WTC11 (cell line): ENCODE data around the gene MDH1. TPM values are rescaled to one million over a fixed set of nuclear protein-coding genes. Genes with fewer than 3 reads are reported as not detected.

Source experiments
- ATAC-seq: fragments of 200-7000 bp; cut with Tn5 transposase; 2 replicates; pipeline ENCODE4 v1.10.0; 2021; ENCODE audit warnings: mild to moderate bottlenecking, moderate library complexity
- CTCF ChIA-PET: fragments of 300-600 bp; sonication (Branson Sonifier 250); formaldehyde crosslinking; loops from one replicate; lab custom pipeline; 2021; ENCODE audit warnings: antibody characterized with exemption; lab: Charles Lee
- POLR2A ChIA-PET: fragments of 350-600 bp; sonication (Branson Sonifier 250); formaldehyde crosslinking; loops from one replicate; lab custom pipeline; 2021; ENCODE audit warnings: antibody characterized with exemption; lab: Charles Lee
- DNase-seq: peaks from one replicate; pipeline ENCODE4 v3.0.0; 2021; ENCODE audit warnings: low spot score
- H3K27ac Mint-ChIP-seq: 2 replicates; pipeline ENCODE4 v1.8.0; 2021; ENCODE audit warnings: mixed read lengths
- H3K27me3 Mint-ChIP-seq: 2 replicates; pipeline ENCODE4 v1.8.0; 2021; ENCODE audit warnings: low read depth, mild to moderate bottlenecking, moderate library complexity, mixed read lengths
- H3K36me3 Mint-ChIP-seq: 2 replicates; pipeline ENCODE4 v1.8.0; 2021; ENCODE audit warnings: mixed read lengths
- H3K4me1 Mint-ChIP-seq: 2 replicates; pipeline ENCODE4 v1.8.0; 2022; ENCODE audit warnings: mixed read lengths
- H3K4me3 Mint-ChIP-seq: 2 replicates; pipeline ENCODE4 v1.8.0; 2021; ENCODE audit warnings: mild to moderate bottlenecking, moderate library complexity, mixed read lengths
- H3K9me3 Mint-ChIP-seq: 2 replicates; pipeline ENCODE4 v1.8.0; 2021; ENCODE audit warnings: mixed read lengths
- FOXK1 ChIP-seq: sonication (generic); formaldehyde crosslinking; IDR thresholded peaks from 2 replicates; pipeline ENCODE4 v1.8.0; 2022; ENCODE audit warnings: mild to moderate bottlenecking, moderate library complexity, missing genetic modification reagents
- FOXP1 ChIP-seq: sonication (generic); formaldehyde crosslinking; IDR thresholded peaks from 2 replicates; pipeline ENCODE4 v1.8.0; 2022; ENCODE audit warnings: missing genetic modification reagents, mild to moderate bottlenecking, moderate library complexity, borderline replicate concordance
- GABPB1 ChIP-seq: sonication (generic); formaldehyde crosslinking; IDR thresholded peaks from 2 replicates; pipeline ENCODE4 v1.8.1; 2023; ENCODE audit warnings: mild to moderate bottlenecking, missing genetic modification reagents
- GRHL2 ChIP-seq: fragments of 250-450 bp; sonication (Bioruptor Pico); IDR thresholded peaks from 2 replicates; pipeline ENCODE4 v1.8.0; 2022; ENCODE audit warnings: mild to moderate bottlenecking, moderate library complexity; ENCODE audit not compliant: insufficient replicate concordance, severe bottlenecking
- JAZF1 ChIP-seq: fragments of 250-450 bp; sonication (Bioruptor Pico); IDR thresholded peaks from 2 replicates; pipeline ENCODE4 v1.9.0; 2021; ENCODE audit warnings: moderate library complexity, mild to moderate bottlenecking, inconsistent platforms
- KAT7 ChIP-seq: sonication (generic); formaldehyde crosslinking; IDR thresholded peaks from 2 replicates; pipeline ENCODE4 v1.8.1; 2023; ENCODE audit warnings: missing genetic modification reagents, mild to moderate bottlenecking, borderline replicate concordance
- NFE2L1 ChIP-seq: sonication (generic); formaldehyde crosslinking; IDR thresholded peaks from 2 replicates; pipeline ENCODE4 v1.8.1; 2023; ENCODE audit warnings: missing genetic modification reagents
- NR1H2 ChIP-seq: sonication (generic); formaldehyde crosslinking; IDR thresholded peaks from 2 replicates; pipeline ENCODE4 v1.9.0; 2021; ENCODE audit warnings: mild to moderate bottlenecking, moderate library complexity, missing genetic modification reagents
- SMAD4 ChIP-seq: sonication (generic); formaldehyde crosslinking; IDR thresholded peaks from 2 replicates; pipeline ENCODE4 v1.8.0; 2022; ENCODE audit warnings: mild to moderate bottlenecking, missing genetic modification reagents
- SOX15 ChIP-seq: fragments of 250-450 bp; sonication (Bioruptor Pico); IDR thresholded peaks from 2 replicates; pipeline ENCODE4 v1.9.0; 2021; ENCODE audit warnings: mild to moderate bottlenecking
- SP1 ChIP-seq: sonication (generic); formaldehyde crosslinking; conservative IDR thresholded peaks from 2 replicates; pipeline ENCODE4 v1.8.1; 2022; ENCODE audit warnings: missing genetic modification reagents
- TP53 ChIP-seq: sonication (generic); formaldehyde crosslinking; IDR thresholded peaks from 2 replicates; pipeline ENCODE4 v1.8.1; 2023; ENCODE audit warnings: mild to moderate bottlenecking, missing genetic modification reagents
- ZNF317 ChIP-seq: sonication (generic); formaldehyde crosslinking; IDR thresholded peaks from 2 replicates; pipeline ENCODE4 v1.8.1; 2023; ENCODE audit warnings: low read depth, mild to moderate bottlenecking, moderate library complexity, missing genetic modification reagents, borderline replicate concordance
- ZNF416 ChIP-seq: fragments of 250-450 bp; sonication (Bioruptor Pico); IDR thresholded peaks from 2 replicates; pipeline ENCODE4 v1.9.0; 2021; ENCODE audit warnings: mild to moderate bottlenecking, inconsistent platforms
- total RNA-seq: library from RNA; stranded (reverse); gene quantifications from 3 replicates; pipeline ENCODE4 v1.2.3, GENCODE V29; 2021
- TF ChIP-seq, protein P1 (sequence below): fragments of 250-450 bp; sonication (Bioruptor Pico); IDR thresholded peaks from 2 replicates; pipeline ENCODE4 v1.9.0; 2021; ENCODE audit warnings: moderate library complexity, mild to moderate bottlenecking, inconsistent platforms, borderline replicate concordance
- TF ChIP-seq, protein P2 (sequence below): fragments of 250-450 bp; sonication (Bioruptor Pico); IDR thresholded peaks from 2 replicates; pipeline ENCODE4 v1.9.0; 2021; ENCODE audit warnings: mild to moderate bottlenecking
- TF ChIP-seq, protein P3 (sequence below): sonication (generic); formaldehyde crosslinking; IDR thresholded peaks from 2 replicates; pipeline ENCODE4 v1.8.0; 2023; ENCODE audit warnings: mild to moderate bottlenecking, missing genetic modification reagents
- TF ChIP-seq, protein P4 (sequence below): fragments of 250-450 bp; sonication (Bioruptor Pico); IDR thresholded peaks from 2 replicates; pipeline ENCODE4 v2.1.2; 2022; ENCODE audit warnings: mild to moderate bottlenecking, moderate library complexity
- TF ChIP-seq, protein P5 (sequence below): fragments of 250-450 bp; sonication (Bioruptor Pico); IDR thresholded peaks from 2 replicates; pipeline ENCODE4 v1.9.0; 2021; ENCODE audit warnings: mild to moderate bottlenecking
- TF ChIP-seq, protein P6 (sequence below): sonication (generic); formaldehyde crosslinking; IDR thresholded peaks from 2 replicates; pipeline ENCODE4 v1.8.0; 2022; ENCODE audit warnings: mild to moderate bottlenecking, missing genetic modification reagents
- TF ChIP-seq, protein P7 (sequence below): sonication (generic); formaldehyde crosslinking; IDR thresholded peaks from 2 replicates; pipeline ENCODE4 v1.8.0; 2022; ENCODE audit warnings: mild to moderate bottlenecking, missing genetic modification reagents
- TF ChIP-seq, protein P8 (sequence below): sonication (generic); formaldehyde crosslinking; IDR thresholded peaks from 2 replicates; pipeline ENCODE4 v1.8.1; 2022; ENCODE audit warnings: mild to moderate bottlenecking, moderate library complexity, missing genetic modification reagents

Gene MDH1
- total RNA-seq, 1 experiment from 2014 or later: 259 TPM

DNA sequence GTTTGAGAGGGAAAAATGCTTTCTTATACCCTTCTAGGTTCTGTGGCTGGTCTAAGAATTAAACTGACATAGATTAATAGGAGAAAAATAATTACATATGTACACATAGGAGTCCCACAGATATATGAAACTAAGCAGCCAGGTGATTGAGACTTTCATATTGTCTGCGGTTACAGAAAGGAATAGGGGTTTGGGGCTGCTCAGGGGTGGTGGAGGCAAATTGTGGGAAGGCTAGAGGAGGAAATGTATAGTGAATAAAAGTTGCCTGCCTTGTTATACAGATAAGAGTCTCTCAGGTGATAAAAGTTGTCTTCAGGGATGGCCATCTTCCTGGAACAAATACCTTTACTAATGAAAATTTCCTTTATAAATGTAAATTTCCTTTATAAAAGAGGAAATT is 28.6 kb downstream of the MDH1 start:
- ChIA-PET POLR2A (no interaction called here), CTCF (no interaction called here)
- Mint-ChIP-seq H3K27ac (peak overlapping the region; percentile 90), H3K27me3 (peaks cover 6% of the 10 kb centered on the region; the same call in 1 of the 2 replicates), H3K4me1 (peaks cover 70% of the 10 kb centered on the region), H3K4me3 (0 out of 2 replicates have a peak overlapping the region, but pooled peaks have one; percentile 2), H3K36me3 (peaks cover 34% of the 10 kb centered on the region), H3K9me3 (peaks cover 27% of the 10 kb centered on the region)
- no peak for DNase-seq
- ATAC-seq: no peak
- TF ChIP-seq KAT7: no peak
- TF ChIP-seq, protein P1, sequence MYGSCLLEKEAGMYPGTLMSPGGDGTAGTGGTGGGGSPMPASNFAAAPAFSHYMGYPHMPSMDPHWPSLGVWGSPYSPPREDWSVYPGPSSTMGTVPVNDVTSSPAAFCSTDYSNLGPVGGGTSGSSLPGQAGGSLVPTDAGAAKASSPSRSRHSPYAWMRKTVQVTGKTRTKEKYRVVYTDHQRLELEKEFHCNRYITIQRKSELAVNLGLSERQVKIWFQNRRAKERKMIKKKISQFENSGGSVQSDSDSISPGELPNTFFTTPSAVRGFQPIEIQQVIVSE (CRISPR knock-in tag): no peak
- TF ChIP-seq, protein P2, sequence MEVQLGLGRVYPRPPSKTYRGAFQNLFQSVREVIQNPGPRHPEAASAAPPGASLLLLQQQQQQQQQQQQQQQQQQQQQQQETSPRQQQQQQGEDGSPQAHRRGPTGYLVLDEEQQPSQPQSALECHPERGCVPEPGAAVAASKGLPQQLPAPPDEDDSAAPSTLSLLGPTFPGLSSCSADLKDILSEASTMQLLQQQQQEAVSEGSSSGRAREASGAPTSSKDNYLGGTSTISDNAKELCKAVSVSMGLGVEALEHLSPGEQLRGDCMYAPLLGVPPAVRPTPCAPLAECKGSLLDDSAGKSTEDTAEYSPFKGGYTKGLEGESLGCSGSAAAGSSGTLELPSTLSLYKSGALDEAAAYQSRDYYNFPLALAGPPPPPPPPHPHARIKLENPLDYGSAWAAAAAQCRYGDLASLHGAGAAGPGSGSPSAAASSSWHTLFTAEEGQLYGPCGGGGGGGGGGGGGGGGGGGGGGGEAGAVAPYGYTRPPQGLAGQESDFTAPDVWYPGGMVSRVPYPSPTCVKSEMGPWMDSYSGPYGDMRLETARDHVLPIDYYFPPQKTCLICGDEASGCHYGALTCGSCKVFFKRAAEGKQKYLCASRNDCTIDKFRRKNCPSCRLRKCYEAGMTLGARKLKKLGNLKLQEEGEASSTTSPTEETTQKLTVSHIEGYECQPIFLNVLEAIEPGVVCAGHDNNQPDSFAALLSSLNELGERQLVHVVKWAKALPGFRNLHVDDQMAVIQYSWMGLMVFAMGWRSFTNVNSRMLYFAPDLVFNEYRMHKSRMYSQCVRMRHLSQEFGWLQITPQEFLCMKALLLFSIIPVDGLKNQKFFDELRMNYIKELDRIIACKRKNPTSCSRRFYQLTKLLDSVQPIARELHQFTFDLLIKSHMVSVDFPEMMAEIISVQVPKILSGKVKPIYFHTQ: no peak
- no peak for TF ChIP-seq NR1H2 (CRISPR knock-in tag)
- TF ChIP-seq GABPB1: no peak
- TF ChIP-seq NFE2L1: no peak
- TF ChIP-seq, protein P3, sequence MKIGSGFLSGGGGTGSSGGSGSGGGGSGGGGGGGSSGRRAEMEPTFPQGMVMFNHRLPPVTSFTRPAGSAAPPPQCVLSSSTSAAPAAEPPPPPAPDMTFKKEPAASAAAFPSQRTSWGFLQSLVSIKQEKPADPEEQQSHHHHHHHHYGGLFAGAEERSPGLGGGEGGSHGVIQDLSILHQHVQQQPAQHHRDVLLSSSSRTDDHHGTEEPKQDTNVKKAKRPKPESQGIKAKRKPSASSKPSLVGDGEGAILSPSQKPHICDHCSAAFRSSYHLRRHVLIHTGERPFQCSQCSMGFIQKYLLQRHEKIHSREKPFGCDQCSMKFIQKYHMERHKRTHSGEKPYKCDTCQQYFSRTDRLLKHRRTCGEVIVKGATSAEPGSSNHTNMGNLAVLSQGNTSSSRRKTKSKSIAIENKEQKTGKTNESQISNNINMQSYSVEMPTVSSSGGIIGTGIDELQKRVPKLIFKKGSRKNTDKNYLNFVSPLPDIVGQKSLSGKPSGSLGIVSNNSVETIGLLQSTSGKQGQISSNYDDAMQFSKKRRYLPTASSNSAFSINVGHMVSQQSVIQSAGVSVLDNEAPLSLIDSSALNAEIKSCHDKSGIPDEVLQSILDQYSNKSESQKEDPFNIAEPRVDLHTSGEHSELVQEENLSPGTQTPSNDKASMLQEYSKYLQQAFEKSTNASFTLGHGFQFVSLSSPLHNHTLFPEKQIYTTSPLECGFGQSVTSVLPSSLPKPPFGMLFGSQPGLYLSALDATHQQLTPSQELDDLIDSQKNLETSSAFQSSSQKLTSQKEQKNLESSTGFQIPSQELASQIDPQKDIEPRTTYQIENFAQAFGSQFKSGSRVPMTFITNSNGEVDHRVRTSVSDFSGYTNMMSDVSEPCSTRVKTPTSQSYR (CRISPR knock-in tag): no peak
- no peak for TF ChIP-seq SMAD4
- TF ChIP-seq JAZF1 (CRISPR knock-in tag): no peak
- no peak for TF ChIP-seq FOXP1
- TF ChIP-seq, protein P4, sequence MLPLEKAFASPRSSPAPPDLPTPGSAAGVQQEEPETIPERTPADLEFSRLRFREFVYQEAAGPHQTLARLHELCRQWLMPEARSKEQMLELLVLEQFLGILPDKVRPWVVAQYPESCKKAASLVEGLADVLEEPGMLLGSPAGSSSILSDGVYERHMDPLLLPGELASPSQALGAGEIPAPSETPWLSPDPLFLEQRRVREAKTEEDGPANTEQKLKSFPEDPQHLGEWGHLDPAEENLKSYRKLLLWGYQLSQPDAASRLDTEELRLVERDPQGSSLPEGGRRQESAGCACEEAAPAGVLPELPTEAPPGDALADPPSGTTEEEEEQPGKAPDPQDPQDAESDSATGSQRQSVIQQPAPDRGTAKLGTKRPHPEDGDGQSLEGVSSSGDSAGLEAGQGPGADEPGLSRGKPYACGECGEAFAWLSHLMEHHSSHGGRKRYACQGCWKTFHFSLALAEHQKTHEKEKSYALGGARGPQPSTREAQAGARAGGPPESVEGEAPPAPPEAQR (CRISPR knock-in tag): no peak
- no peak for TF ChIP-seq ZNF317
- TF ChIP-seq, protein P5, sequence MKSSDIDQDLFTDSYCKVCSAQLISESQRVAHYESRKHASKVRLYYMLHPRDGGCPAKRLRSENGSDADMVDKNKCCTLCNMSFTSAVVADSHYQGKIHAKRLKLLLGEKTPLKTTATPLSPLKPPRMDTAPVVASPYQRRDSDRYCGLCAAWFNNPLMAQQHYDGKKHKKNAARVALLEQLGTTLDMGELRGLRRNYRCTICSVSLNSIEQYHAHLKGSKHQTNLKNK: no peak

DNA sequence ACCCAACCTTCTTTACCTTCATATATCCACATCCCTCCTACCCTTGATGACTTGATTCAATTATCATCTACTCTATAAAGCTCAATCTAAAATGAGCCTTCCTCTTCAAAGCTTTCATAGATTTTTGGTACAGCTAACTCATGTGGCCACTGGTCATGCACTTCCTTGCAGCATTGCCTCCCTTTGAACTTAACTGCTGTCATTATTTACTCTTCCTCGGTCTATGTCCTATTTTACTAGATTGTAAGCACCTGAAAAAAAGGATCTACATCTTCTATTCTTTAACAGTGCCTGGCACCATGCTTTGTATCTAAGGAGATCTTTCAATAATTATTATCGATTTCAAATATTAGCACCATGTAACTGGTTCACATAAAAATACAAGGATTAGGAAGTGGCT is 30.6 kb downstream of the MDH1 start:
- Mint-ChIP-seq H3K27me3 (peaks cover 10% of the 10 kb centered on the region; the same call in 1 of the 2 replicates), H3K27ac (peak overlapping the region; percentile 55; the same call in 1 of the 2 replicates), H3K4me1 (peaks cover 51% of the 10 kb centered on the region), H3K4me3 (no peak overlapping the region), H3K9me3 (peaks cover 26% of the 10 kb centered on the region), H3K36me3 (peaks cover 32% of the 10 kb centered on the region)
- ChIA-PET CTCF (interaction anchor here (1.5 kb wide), 1 partner anchor 9 kb away, joined by 3 read pairs; no protein-coding TSS in a partner anchor), POLR2A (no interaction called here)
- ATAC-seq (no peak), DNase-seq (no peak)
- TF ChIP-seq SOX15 (no peak), NFE2L1 (no peak), ZNF416 (CRISPR knock-in tag) (no peak), SP1 (CRISPR knock-in tag) (no peak), TP53 (CRISPR knock-in tag) (no peak), FOXK1 (no peak), GRHL2 (CRISPR knock-in tag) (no peak)
- TF ChIP-seq, protein P6, sequence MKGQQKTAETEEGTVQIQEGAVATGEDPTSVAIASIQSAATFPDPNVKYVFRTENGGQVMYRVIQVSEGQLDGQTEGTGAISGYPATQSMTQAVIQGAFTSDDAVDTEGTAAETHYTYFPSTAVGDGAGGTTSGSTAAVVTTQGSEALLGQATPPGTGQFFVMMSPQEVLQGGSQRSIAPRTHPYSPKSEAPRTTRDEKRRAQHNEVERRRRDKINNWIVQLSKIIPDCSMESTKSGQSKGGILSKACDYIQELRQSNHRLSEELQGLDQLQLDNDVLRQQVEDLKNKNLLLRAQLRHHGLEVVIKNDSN (CRISPR knock-in tag): no peak
- TF ChIP-seq, protein P7, sequence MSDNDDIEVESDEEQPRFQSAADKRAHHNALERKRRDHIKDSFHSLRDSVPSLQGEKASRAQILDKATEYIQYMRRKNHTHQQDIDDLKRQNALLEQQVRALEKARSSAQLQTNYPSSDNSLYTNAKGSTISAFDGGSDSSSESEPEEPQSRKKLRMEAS: no peak
- TF ChIP-seq, protein P8, sequence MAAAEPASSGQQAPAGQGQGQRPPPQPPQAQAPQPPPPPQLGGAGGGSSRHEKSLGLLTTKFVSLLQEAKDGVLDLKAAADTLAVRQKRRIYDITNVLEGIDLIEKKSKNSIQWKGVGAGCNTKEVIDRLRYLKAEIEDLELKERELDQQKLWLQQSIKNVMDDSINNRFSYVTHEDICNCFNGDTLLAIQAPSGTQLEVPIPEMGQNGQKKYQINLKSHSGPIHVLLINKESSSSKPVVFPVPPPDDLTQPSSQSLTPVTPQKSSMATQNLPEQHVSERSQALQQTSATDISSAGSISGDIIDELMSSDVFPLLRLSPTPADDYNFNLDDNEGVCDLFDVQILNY (CRISPR knock-in tag): no peak
